PFSK-1 (cell line): ENCODE measurements around the gene ZNF662.

Experiments
- FOXP2 ChIP-seq: optimal IDR thresholded peaks from 2 replicates; pipeline ENCODE3; 2011; ENCODE audit warnings: borderline replicate concordance, control low read depth, inconsistent platforms; ENCODE audit not compliant: insufficient read depth; ENCODE audit errors: extremely low read length, extremely low read depth
- POLR2AphosphoS5 ChIP-seq: IDR thresholded peaks from 2 replicates; pipeline ENCODE4 v1.6.1; 2012; ENCODE audit warnings: low read depth, mild to moderate bottlenecking, control low read depth, low read length, moderate library complexity
- REST ChIP-seq, 2 experiments: IDR thresholded peaks; 2 replicates each; pipeline versions ENCODE4 v1.6.1 to v1.8.0; 2011 to 2012; ENCODE audit warnings: low read depth in 2 of 2, low read length in 2 of 2, control low read depth in 1 of 2, inconsistent platforms in 1 of 2, mild to moderate bottlenecking in 1 of 2, moderate library complexity in 1 of 2; ENCODE audit not compliant: insufficient read depth in 1 of 2
- SIN3A ChIP-seq: IDR thresholded peaks from 2 replicates; pipeline ENCODE4 v1.6.1; 2012; ENCODE audit warnings: mild to moderate bottlenecking, low read length, moderate library complexity, borderline replicate concordance; ENCODE audit not compliant: insufficient read depth
- TAF1 ChIP-seq: IDR thresholded peaks from 2 replicates; pipeline ENCODE4 v1.6.1; 2012; ENCODE audit warnings: low read length, control low read depth, borderline replicate concordance; ENCODE audit not compliant: insufficient read depth

The ZNF662 gene

GRCh38 chr3:42875325-42876151 is 30.4 kb upstream of the ZNF662 start, which contains the start of gene CYP8B1:
TSS of gene CYP8B1 (minus strand) at chr3:42875879. CDS start at chr3:42875816, 63 bp downstream.
- no peak for TF ChIP-seq TAF1
- TF ChIP-seq REST (IDR thresholded peaks at IDR 0.05; ENCODE audit: insufficient read depth in 1 of 2, low read depth in 2 of 2, low read length in 2 of 2) = no peak
- no peak for TF ChIP-seq SIN3A
- TF ChIP-seq FOXP2 = no peak
- TF ChIP-seq POLR2AphosphoS5 = no peak

GRCh38 chr3:42876401-42876800 is 29.5 kb upstream of the ZNF662 start:
- TF ChIP-seq POLR2AphosphoS5 = no peak
- no peak for TF ChIP-seq REST (IDR thresholded peaks at IDR 0.05; ENCODE audit: insufficient read depth in 1 of 2, low read depth in 2 of 2, low read length in 2 of 2)

GRCh38 chr3:42876940-42877720 is 28.8 kb upstream of the ZNF662 start:
- TF ChIP-seq SIN3A = no peak
- no peak for TF ChIP-seq REST (IDR thresholded peaks at IDR 0.05; ENCODE audit: insufficient read depth in 1 of 2, low read depth in 2 of 2, low read length in 2 of 2)
- no peak for TF ChIP-seq FOXP2
- TF ChIP-seq TAF1 = no peak
- TF ChIP-seq POLR2AphosphoS5 = no peak

GRCh38 chr3:42877881-42878280 is 28.1 kb upstream of the ZNF662 start:
- TF ChIP-seq REST (IDR thresholded peaks at IDR 0.05; ENCODE audit: insufficient read depth in 1 of 2, low read depth in 2 of 2, low read length in 2 of 2) = no peak
- no peak for TF ChIP-seq SIN3A
- no peak for TF ChIP-seq TAF1
- no peak for TF ChIP-seq POLR2AphosphoS5
- no peak for TF ChIP-seq FOXP2
